GM18519 (cell line): ENCODE data around the gene LGALS14.
A peak's percentile ranks its signal among the peaks of the same experiment; 100 is the strongest.
"Not testable (repeated sequence)": the region's sequence is repeated elsewhere in the genome, so short reads cannot be mapped to it uniquely, and the experiment has no call there.

Experiments used
- ATAC-seq: cut with Tn5 transposase; IDR thresholded peaks from one replicate; pipeline ENCODE4 v1.9.1; 2021; ENCODE audit warnings: mild to moderate bottlenecking, moderate library complexity; ENCODE audit not compliant: unreplicated experiment, low FRiP score

The LGALS14 gene, protein sequence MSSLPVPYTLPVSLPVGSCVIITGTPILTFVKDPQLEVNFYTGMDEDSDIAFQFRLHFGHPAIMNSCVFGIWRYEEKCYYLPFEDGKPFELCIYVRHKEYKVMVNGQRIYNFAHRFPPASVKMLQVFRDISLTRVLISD

GRCh38 chr19:39704181-39705044, at the start of gene LGALS14:
LGALS14 (plus strand) TSS chr19:39704481; CDS start chr19:39704529, 48 bp downstream.
- no peak for ATAC-seq

GRCh38 chr19:39655613-39656012, 48.7 kb upstream of the LGALS14 start, which contains the start of gene LGALS16:
LGALS16 (plus strand) TSS chr19:39655913; CDS start chr19:39655962, 49 bp downstream.
- ATAC-seq: no peak

DNA sequence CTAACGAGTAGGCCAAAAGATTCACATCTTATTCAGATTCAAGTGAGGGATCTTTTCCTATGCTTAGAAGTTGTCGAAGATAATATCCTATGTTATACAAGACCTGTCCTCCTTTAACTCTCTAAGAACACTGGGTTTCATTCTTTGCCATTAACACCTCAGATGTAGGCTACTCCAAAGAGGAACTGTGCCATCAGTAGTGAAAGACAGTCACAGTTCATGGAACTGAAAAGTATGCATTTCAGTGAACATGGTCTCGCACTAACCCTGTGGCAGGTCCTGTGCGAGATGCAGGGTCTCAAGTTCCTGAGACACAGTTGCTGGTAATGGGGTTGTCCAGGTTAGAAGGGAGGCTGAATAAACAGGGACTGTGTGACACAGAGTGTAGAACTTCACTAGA, 44.5 kb upstream of the LGALS14 start:
- no peak for ATAC-seq

GRCh38 chr19:39660661-39661060, 43.6 kb upstream of the LGALS14 start:
- ATAC-seq: no peak

- no peak for ATAC-seq
These were observed 42.7 kb upstream of the LGALS14 start for GRCh38 chr19:39661565-39661964.

GRCh38 chr19:39669860-39670259, 34.4 kb upstream of the LGALS14 start:
- ATAC-seq: not testable (repeated sequence)

GRCh38 chr19:39670998-39671397, 33.3 kb upstream of the LGALS14 start:
- no peak for ATAC-seq

DNA sequence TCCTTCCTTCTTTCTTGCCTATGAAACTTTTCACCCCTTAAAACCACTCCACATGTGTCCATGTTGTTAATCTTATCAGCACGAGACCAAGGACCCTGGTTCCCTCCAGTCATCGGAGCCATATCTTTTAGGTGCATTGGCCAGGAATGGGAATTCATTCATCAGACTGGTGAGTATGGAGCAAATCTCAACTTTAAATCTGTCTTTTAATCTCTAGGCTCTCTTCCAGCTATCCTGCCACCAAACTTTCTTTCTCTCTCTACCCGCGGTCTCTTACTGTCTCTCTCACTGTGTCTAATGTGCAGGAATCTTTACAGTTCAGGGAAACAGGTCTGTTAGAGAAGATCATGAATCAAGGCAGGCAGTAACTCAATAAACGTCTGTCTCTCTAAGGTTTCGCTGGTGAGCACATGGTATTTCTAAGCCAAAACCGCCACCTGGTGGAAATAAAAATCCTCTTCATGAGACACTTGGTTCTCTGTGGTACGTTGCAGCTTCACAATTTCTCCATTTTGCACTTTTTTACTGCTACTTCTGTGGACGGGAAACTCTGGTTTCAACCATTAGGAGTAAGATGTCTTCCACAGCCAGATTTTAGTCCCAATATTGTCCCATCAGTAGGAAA, 32.4 kb upstream of the LGALS14 start:
- no peak for ATAC-seq

DNA sequence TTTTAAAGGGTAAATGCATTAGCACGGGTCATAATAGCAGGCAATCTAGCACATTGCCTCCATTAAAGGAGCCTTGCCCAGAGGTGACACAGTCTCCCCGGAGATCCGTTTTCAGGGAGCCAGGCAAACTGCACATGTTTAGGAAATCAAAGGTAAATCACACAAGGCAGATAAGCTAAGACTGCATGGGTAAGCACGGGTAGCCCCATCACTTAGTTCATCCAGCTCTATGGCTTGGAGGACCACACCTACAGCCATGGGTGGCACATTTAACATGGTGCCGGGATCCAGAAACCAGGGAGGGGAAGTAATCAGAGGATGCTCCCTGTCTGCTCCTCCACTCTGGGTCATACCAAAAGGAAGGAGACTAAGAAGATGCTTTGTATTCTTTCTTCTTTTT, 31.8 kb upstream of the LGALS14 start:
- no peak for ATAC-seq

GRCh38 chr19:39673862-39674261, 30.4 kb upstream of the LGALS14 start:
- ATAC-seq: not testable (repeated sequence)

- no peak for ATAC-seq
These were observed 28.3 kb upstream of the LGALS14 start for GRCh38 chr19:39676004-39676403.

DNA sequence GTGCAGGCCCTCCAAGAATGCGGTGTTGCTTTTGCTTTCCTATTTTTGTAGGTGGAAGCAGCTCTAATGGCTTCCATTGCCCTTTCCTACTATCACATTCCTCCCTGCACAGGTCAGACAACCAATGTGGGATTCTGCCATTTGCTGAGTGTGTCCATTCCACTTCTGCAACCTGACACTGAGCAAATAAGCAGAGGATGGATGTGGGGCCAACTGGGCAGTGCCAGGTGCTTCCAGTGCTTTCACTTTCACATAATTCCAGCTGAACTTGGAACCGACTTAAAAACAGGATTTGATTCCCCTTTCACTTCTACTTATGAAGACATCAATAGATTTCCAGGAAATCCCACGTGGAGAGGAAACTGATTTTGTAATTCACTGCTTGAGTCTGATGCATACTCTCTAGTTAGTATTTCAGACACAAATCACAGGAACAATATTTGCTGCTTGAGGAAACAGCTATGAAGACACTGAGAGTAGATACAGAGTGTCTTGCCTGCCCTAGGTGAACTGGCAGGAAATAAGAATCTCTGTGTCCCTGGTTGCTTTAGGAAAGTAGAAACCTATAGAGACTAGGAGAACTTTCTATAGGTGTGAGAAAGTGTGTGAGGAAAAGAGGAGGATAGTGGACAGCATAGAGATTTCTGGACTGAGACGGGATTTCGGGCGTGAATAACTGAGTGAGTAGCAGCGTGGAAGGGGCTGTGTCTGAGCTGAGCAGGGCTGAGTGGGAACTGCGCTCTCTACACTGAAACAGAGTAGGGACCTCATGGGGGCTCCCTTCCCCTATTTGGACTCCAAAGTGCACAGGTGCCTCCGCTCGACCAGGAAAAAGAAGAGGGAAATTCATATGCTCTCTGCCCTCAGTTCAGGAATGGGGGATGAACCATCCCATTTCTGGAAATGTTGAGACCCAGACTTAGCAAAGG, 26.1 kb upstream of the LGALS14 start:
- ATAC-seq: no peak

DNA sequence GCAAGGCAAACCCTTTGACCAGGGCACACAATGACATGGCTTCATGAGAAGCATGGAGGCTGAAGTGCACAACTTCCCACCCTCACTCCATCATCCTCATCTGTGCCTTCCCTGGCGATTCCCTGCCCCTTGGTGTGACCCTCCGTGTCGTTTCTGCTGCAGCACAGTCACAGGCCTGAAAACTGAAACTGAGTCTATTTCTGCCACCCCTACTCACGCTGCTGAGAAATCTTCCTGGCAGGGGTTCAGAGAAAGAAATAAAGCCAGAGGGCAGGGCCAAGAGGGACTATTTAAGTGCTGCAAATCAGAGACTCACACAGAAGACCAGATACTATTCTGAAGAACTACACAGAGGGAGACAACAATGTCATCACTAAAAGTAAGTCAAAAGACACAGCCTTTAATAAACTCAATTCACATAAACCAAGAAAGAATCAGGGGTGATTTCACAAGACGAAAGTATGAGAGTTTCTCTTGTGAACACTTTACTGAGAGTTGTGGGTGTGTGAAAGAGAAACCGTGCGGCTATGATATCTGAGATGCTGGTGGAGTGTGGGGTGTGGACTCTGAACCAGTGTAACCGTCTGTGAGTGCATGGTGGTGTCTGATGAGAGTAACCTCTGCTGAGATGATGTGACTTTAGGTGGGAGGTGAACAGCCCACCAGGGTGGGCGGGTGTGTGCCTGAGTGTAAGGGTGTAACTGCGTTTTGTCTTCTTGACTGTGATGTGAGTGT, 25.1 kb upstream of the LGALS14 start:
- ATAC-seq: peak; percentile 33

DNA sequence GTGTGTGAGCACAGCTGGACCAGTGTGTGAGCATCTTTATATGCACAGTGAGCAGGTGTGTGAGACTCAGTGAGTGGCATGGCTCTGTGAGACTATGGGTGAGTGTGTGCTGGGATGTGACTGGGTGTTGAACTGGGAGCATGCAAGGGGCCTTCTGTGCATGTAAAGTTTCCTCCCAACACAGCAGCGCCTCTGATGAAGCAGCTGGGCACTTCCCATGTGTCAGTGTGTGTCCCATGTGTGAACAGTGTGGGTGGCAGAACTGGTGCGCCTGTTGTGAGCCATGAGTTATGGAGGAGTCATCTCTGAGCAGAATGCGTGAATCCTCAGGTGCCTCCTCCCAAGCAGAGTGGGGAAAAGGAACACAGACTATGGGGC, 24.5 kb upstream of the LGALS14 start:
- ATAC-seq: no peak

DNA sequence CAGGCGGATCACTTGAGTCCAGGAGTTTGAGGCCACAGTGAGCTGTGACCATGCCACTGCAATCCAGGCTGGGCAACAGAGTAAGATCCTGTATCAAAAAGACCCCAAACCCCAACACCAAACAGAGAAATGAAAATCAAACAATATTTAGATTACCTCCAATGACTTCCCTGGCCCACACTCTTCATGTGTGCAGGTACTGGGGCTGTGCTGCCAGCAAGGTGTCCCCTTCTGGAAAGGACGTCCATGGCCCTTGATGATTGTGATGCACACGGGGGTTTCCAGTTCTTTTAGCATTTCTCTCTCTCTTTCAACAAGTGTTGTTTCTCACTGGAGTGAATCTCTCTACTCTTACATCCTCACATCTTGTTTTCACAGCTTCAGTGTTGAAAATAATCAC, 23.7 kb upstream of the LGALS14 start:
- ATAC-seq: no peak

- ATAC-seq: no peak
These were observed 22.9 kb upstream of the LGALS14 start for GRCh38 chr19:39681416-39681815.

- no peak for ATAC-seq
These were observed 20.0 kb upstream of the LGALS14 start for GRCh38 chr19:39684267-39684666.

DNA sequence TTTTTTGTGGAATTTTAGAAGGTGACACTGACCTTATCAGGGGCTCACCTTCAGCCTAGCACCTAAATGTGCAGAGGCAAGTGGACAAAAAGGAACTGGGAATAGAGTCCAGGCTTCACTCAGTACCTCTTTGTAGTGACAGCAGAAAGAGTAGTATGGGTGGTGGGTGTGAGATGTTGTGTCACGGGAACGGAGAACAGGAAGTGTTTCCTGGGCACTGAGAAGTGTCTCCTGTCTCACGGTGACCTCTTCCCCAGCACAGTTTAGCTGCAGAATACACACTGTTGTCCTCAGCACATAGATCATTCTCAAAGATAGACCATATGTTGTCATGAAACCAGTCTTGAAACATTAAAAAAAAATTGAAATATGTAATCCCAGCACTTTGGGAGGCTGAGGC, 17.5 kb upstream of the LGALS14 start:
- no peak for ATAC-seq

DNA sequence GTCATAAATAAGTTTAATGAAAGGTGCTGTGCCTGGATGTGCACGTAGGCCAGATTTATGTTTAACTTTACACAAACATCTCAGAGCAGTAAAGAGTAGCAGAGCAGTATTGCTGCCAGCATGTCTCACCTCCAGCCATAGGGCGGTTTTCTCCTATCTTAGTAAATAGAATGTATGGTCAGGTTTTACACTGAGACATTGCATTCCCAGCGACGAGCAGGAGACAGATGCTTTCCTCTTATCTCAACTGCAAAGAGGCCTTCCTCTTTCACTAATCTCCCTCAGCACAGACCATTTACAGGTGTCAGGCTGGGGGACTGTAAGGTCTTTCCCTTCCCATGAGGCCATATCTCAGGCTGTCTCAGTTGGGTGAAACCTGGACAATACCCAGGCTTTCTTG, 15.6 kb upstream of the LGALS14 start:
- not testable (repeated sequence) for ATAC-seq

GRCh38 chr19:39692166-39692565, 12.1 kb upstream of the LGALS14 start:
- no peak for ATAC-seq
